ENCODE measurements around the gene ING3. TPM values are rescaled to one million over a fixed set of nuclear protein-coding genes. Genes with fewer than 3 reads are reported as not detected.

The ING3 gene
- total RNA-seq, 1 experiment from 2014 or later: 9.6 TPM

DNA sequence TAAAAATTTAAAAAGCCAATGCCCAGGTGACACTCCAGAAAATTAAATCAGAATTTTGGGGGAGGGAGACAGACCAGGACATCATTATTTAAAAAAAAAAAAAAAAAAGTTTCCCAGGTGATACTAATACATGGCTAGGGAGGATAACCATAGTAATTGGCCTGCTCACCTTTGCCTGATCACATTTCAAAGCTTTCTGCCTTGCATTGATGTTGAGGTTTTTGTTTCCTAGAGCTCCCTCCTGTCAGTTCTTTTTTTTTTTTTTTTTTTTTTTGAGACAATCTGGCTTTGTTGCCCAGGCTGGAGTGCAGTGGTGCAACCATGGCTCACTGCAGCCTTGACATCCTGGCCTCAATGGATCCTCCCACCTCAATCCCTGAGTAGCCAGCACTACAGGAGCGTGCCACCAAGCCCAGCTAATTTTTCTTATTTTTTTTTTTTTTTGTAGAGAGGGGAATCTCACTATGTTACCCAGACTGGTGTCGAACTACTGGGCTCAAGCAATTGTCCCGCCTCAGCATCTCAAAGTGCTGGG, 76.1 kb downstream of the ING3 start:
- no peaks in the 10 kb centered on the region for H3K36me3 Mint-ChIP-seq (ENCODE audit: insufficient read depth, unreplicated experiment)
- no TSS peak for BruUV-seq (replicated peaks)
- intact Hi-C loops (cut with micrococcal nuclease; ENCODE audit: unreplicated experiment): no loop called here
- no peak for TF ChIP-seq CTCF (IDR thresholded peaks at IDR 0.05; ENCODE audit: unreplicated experiment)
- no peaks in the 10 kb centered on the region for H3K9me3 Mint-ChIP-seq (ENCODE audit: low read depth, unreplicated experiment)
- H3K4me3 Mint-ChIP-seq (ENCODE audit: low read depth, unreplicated experiment): no peak overlapping the region
- H3K27ac Mint-ChIP-seq (ENCODE audit: unreplicated experiment): peak overlapping the region; percentile 48
- CTCF ChIA-PET: interaction anchor here (0.7 kb wide), 1 partner anchor 748 kb away, joined by 4 read pairs; no protein-coding TSS in a partner anchor
- DNase-seq: no peak
- peaks cover 19% of the 10 kb centered on the region for H3K4me1 Mint-ChIP-seq (ENCODE audit: low read depth, unreplicated experiment)
- H3K27me3 Mint-ChIP-seq (ENCODE audit: unreplicated experiment): no peaks in the 10 kb centered on the region

Other genes with a start within 250 kb of the ING3 start
- 14.6 and 18.5 TPM in 2 replicates for gene TSPAN12, start 92.6 kb upstream of the ING3 start, total RNA-seq (2022)
- 0.24 and 0.76 TPM in 2 replicates for gene CPED1, start 37.9 kb downstream of the ING3 start, total RNA-seq (2022)